IMR-90 (cell line): ENCODE measurements around the gene MRPS22.

Source experiments
- BHLHE40 ChIP-seq: fragments of 150-350 bp; IDR thresholded peaks from 2 replicates; pipeline ENCODE4 v1.6.1; 2016; ENCODE audit warnings: mild to moderate bottlenecking, low read depth, low read length
- CEBPB ChIP-seq: IDR thresholded peaks from 2 replicates; pipeline ENCODE4 v1.6.1; 2012; ENCODE audit warnings: low read depth, low read length, improper control_type of control experiment
- CTCF ChIP-seq: conservative IDR thresholded peaks from 2 replicates; pipeline ENCODE4 v1.5.1; 2012; ENCODE audit warnings: mild to moderate bottlenecking, low read depth, low read length, improper control_type of control experiment
- MAZ ChIP-seq: IDR thresholded peaks from 2 replicates; pipeline ENCODE4 v1.6.1; 2012; ENCODE audit warnings: low read depth, mild to moderate bottlenecking, low read length, improper control_type of control experiment, moderate library complexity, borderline replicate concordance
- MXI1 ChIP-seq: IDR thresholded peaks from 2 replicates; pipeline ENCODE4 v1.6.1; 2012; ENCODE audit warnings: low read depth, mild to moderate bottlenecking, low read length, moderate library complexity, borderline replicate concordance
- POLR2A ChIP-seq: IDR thresholded peaks from 2 replicates; pipeline ENCODE4 v1.6.1; 2012; ENCODE audit warnings: mild to moderate bottlenecking, low read depth, low read length
- RAD21 ChIP-seq: IDR thresholded peaks from 2 replicates; pipeline ENCODE4 v1.6.1; 2012; ENCODE audit warnings: low read length, improper control_type of control experiment
- RCOR1 ChIP-seq: IDR thresholded peaks from 2 replicates; pipeline ENCODE4 v1.6.1; 2012; ENCODE audit warnings: mild to moderate bottlenecking, low read length, improper control_type of control experiment; ENCODE audit not compliant: insufficient replicate concordance
- RFX5 ChIP-seq: IDR thresholded peaks from 2 replicates; pipeline ENCODE4 v1.8.0; 2012; ENCODE audit warnings: low read depth, mild to moderate bottlenecking, low read length, moderate library complexity
- USF2 ChIP-seq: fragments of 150-350 bp; IDR thresholded peaks from 2 replicates; pipeline ENCODE4 v1.6.1; 2017; ENCODE audit warnings: mild to moderate bottlenecking, antibody characterized with exemption, low read length, low read depth

GRCh38 chr3:139302084-139302800, 41.6 kb upstream of the MRPS22 start:
- TF ChIP-seq CTCF (no peak), RFX5 (0 out of 2 replicates have a peak, but pooled peaks have one; percentile 16), POLR2A (no peak), CEBPB (peak; percentile 77), RAD21 (peak; percentile 23; the same call in 1 of the 2 replicates), MAZ (no peak), MXI1 (peak; percentile 65; the same call in 1 of the 2 replicates), USF2 (no peak), RCOR1 (peak; percentile 94), BHLHE40 (peak; percentile 95)
